ENCODE data around the gene TTC8.
"Not testable (repeated sequence)": the region's sequence is repeated elsewhere in the genome, so short reads cannot be mapped to it uniquely, and the experiment has no call there.

The TTC8 gene

DNA sequence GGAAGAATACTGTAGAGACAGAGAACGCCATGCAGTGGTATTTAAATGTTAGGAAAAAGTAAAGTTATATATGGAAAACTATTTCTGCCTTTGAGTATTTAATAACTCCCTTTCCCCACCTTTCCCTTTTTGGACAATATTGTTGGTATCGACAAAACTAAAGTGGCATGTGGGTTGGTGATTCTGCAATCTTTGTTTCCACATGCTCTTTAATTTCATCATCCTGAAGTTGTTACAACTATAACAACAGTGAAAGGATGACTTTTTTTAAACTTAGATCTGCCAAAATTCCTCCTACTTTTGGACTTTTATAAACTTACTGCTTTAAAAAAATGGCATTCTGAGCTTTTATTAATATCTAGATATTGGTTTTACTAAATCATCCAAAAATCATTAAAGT, 25.3 kb downstream of the TTC8 start:
- no peak for TF ChIP-seq ZNF274 (IDR thresholded peaks at IDR 0.05; ENCODE audit: low read depth, low read length)
- no peak for TF ChIP-seq SUZ12 (IDR thresholded peaks at IDR 0.05; ENCODE audit: extremely low read depth, insufficient read depth, insufficient read length)
- TF ChIP-seq YY1 (IDR thresholded peaks at IDR 0.05; ENCODE audit: insufficient read depth, insufficient read length) = no peak

DNA sequence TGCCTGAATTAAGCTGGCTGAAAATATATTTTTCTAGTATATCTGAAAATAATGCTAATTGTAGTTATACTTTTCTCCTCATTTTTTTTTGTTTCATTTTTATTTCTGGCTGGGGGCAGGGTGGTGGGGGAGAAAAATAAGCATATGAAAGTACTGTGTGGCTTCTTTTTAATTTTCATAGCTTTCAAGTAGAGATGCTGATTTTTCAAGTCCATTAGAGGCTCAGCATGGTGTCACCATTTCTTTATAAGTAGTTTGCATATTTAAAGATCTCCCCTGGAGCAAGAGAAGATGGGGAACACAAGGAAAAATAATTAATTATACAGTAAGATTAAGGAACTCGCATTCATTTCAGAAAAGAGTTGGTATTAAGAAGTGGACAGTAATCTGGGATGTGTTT, 27.1 kb downstream of the TTC8 start:
- Histone ChIP-seq H3K4me3 (ENCODE audit: insufficient read length, low read depth) (no peak overlapping the region), H3K9ac (ENCODE audit: insufficient read length, low read depth) (no peak overlapping the region), H3K9me3 (ENCODE audit: insufficient read depth, low read length) (no peaks in the 10 kb centered on the region; the same call in 1 of the 2 replicates), H3K4me1 (ENCODE audit: insufficient read depth, insufficient read length) (no peaks in the 10 kb centered on the region), H3K36me3 (ENCODE audit: insufficient read depth, insufficient read length, low read length) (peaks cover 5% of the 10 kb centered on the region), H3K27me3 (ENCODE audit: insufficient read depth, insufficient read length) (no peaks in the 10 kb centered on the region)
- TF ChIP-seq YY1 (IDR thresholded peaks at IDR 0.05; ENCODE audit: insufficient read depth, insufficient read length) (no peak), ZNF274 (IDR thresholded peaks at IDR 0.05; ENCODE audit: low read depth, low read length) (no peak)
- no peak for DNase-seq (ENCODE audit: low read depth, low spot score)

More for the DNA sequence above, 25.3 kb downstream of the TTC8 start:
- H3K4me3 ChIP-seq (ENCODE audit: insufficient read length, low read depth) = no peak overlapping the region
- no peaks in the 10 kb centered on the region for H3K4me1 ChIP-seq (ENCODE audit: insufficient read depth, insufficient read length)
- H3K36me3 ChIP-seq (ENCODE audit: insufficient read depth, insufficient read length, low read length) = peaks cover 6% of the 10 kb centered on the region
- no peak for DNase-seq (ENCODE audit: low read depth, low spot score)
- no peak overlapping the region for H3K9ac ChIP-seq (ENCODE audit: insufficient read length, low read depth)
- H3K27me3 ChIP-seq (ENCODE audit: insufficient read depth, insufficient read length) = no peaks in the 10 kb centered on the region
- H3K9me3 ChIP-seq (ENCODE audit: insufficient read depth, low read length) = no peaks in the 10 kb centered on the region; the same call in 1 of the 2 replicates

DNA sequence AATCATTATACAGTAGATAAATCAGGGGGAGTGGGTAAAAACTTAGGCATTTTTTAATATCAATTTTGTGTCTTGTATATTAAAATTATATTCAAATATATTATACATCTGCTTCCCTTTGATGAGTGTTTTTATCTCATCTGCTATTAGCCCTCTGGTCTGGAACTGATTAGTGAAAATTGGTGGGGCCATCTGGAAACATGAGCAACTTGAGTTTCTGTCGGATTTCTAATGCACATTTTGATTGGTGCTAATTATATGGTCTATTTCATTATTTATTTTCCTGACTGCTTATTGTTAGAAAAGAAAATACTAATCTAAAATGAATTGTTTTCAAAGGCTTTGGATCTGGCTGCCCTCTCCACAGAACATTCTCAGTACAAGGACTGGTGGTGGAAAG, 28.2 kb downstream of the TTC8 start:
- H3K9ac ChIP-seq (ENCODE audit: insufficient read length, low read depth) = no peak overlapping the region
- no peak for DNase-seq (ENCODE audit: low read depth, low spot score)
- no peaks in the 10 kb centered on the region; the same call in 1 of the 2 replicates for H3K9me3 ChIP-seq (ENCODE audit: insufficient read depth, low read length)
- H3K27me3 ChIP-seq (ENCODE audit: insufficient read depth, insufficient read length) = no peaks in the 10 kb centered on the region
- no peaks in the 10 kb centered on the region for H3K4me1 ChIP-seq (ENCODE audit: insufficient read depth, insufficient read length)
- H3K4me3 ChIP-seq (ENCODE audit: insufficient read length, low read depth) = no peak overlapping the region
- peaks cover 6% of the 10 kb centered on the region for H3K36me3 ChIP-seq (ENCODE audit: insufficient read depth, insufficient read length, low read length)
- TF ChIP-seq SUZ12 (IDR thresholded peaks at IDR 0.05; ENCODE audit: extremely low read depth, insufficient read depth, insufficient read length) = no peak
- TF ChIP-seq YY1 (IDR thresholded peaks at IDR 0.05; ENCODE audit: insufficient read depth, insufficient read length) = no peak
- TF ChIP-seq ZNF274 (IDR thresholded peaks at IDR 0.05; ENCODE audit: low read depth, low read length) = no peak

DNA sequence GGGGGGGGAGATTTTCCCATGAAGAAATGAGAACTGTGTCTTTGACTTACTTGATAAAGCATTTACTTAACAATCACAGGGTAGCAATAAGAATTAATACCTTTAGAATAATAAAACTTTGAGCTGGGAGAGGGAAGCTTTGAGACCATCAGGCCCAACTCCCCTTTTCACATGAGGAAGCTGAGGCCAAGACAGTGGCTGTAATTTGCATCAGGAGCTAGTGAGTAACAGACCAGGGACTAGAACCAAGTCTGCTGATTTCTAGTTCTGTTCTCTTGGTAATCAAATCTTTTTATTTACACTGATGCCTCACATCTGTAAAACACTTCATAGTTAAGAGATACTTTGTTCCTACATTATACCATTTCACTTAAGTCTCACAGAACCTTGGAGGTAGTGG, 28.7 kb downstream of the TTC8 start:
- H3K9me3 ChIP-seq (ENCODE audit: insufficient read depth, low read length) = no peaks in the 10 kb centered on the region; the same call in 1 of the 2 replicates
- H3K4me1 ChIP-seq (ENCODE audit: insufficient read depth, insufficient read length) = no peaks in the 10 kb centered on the region
- TF ChIP-seq SUZ12 (IDR thresholded peaks at IDR 0.05; ENCODE audit: extremely low read depth, insufficient read depth, insufficient read length) = no peak
- H3K9ac ChIP-seq (ENCODE audit: insufficient read length, low read depth) = no peak overlapping the region
- no peak for DNase-seq (ENCODE audit: low read depth, low spot score)
- no peak overlapping the region for H3K4me3 ChIP-seq (ENCODE audit: insufficient read length, low read depth)
- no peaks in the 10 kb centered on the region for H3K27me3 ChIP-seq (ENCODE audit: insufficient read depth, insufficient read length)
- peaks cover 8% of the 10 kb centered on the region for H3K36me3 ChIP-seq (ENCODE audit: insufficient read depth, insufficient read length, low read length)

DNA sequence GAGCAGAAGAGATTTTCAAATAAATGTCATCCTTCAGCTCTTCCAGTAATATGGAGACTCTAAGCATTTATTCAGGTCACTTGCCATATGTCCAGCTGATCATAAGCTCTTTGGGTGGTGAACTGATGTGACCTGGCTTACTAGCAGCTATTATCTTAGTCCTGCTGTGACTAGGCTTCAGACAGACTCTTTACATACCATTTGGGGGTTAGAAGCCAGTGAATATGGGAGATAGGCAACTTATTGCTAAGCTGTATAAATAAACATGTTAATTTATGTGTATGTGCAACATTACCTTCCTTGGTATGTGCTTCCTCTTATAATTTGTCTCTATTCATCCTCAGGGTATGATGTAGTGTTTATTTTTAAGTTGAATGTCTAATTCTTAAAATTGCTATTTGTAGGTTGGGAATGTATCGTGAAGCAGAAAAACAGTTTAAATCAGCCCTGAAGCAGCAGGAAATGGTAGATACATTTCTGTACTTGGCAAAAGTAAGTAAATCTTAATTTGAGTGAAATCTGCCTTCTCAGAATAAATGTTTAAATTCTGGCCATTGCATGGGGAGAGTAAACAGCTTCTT, 32.4 kb downstream of the TTC8 start:
- Histone ChIP-seq H3K36me3 (ENCODE audit: insufficient read depth, insufficient read length, low read length) (peaks cover 12% of the 10 kb centered on the region), H3K9ac (ENCODE audit: insufficient read length, low read depth) (no peak overlapping the region), H3K9me3 (ENCODE audit: insufficient read depth, low read length) (no peaks in the 10 kb centered on the region), H3K4me3 (ENCODE audit: insufficient read length, low read depth) (no peak overlapping the region), H3K4me1 (ENCODE audit: insufficient read depth, insufficient read length) (no peaks in the 10 kb centered on the region), H3K27me3 (ENCODE audit: insufficient read depth, insufficient read length) (no peaks in the 10 kb centered on the region)
- no peak for DNase-seq (ENCODE audit: low read depth, low spot score)
- TF ChIP-seq YY1 (IDR thresholded peaks at IDR 0.05; ENCODE audit: insufficient read depth, insufficient read length) = no peak
- no peak for TF ChIP-seq SUZ12 (IDR thresholded peaks at IDR 0.05; ENCODE audit: extremely low read depth, insufficient read depth, insufficient read length)
- TF ChIP-seq ZNF274 (IDR thresholded peaks at IDR 0.05; ENCODE audit: low read depth, low read length) = no peak

DNA sequence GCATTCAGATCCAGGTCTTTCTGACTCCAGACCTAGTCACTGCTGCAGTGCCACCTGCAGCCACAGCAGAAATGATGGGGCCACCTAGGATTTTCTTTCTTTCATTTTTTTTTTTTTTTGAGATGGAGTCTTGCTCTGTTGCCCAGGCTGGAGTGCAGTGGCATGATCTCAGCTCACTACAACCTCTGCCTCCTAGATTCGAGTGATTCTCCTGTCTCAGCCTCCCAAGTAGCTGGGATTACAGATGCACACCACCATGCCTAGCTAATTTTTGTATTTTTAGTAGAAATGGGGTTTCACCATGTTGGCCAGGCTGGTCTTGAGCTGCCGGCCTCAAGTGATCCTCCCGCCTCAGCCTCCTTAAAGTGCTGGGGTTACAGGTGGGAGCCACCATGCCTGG, 33.4 kb downstream of the TTC8 start:
- H3K36me3 ChIP-seq (ENCODE audit: insufficient read depth, insufficient read length, low read length) = peaks cover 12% of the 10 kb centered on the region
- not testable (repeated sequence) for H3K4me1 ChIP-seq (ENCODE audit: insufficient read depth, insufficient read length); H3K9me3 ChIP-seq (ENCODE audit: insufficient read depth, low read length); H3K9ac ChIP-seq (ENCODE audit: insufficient read length, low read depth); H3K4me3 ChIP-seq (ENCODE audit: insufficient read length, low read depth); H3K27me3 ChIP-seq (ENCODE audit: insufficient read depth, insufficient read length); DNase-seq (ENCODE audit: low read depth, low spot score)

DNA sequence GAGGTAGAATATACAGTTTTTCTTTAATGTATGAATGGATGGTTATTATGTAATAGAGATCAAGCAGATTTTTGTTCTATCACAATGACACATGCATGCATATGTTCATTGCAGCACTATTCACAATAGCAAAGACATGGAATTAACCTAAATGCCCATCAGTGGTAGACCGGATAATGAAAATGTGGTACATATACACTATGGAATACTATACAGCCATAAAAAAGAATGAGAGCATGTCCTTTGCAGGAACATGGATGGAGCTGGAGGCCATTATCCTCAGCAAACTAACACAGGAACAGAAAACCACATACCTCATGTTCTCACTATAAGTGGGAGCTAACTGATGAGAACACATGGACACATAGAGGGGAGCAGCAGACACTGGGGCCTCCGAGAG, 34.7 kb downstream of the TTC8 start:
- H3K27me3 ChIP-seq (ENCODE audit: insufficient read depth, insufficient read length); DNase-seq (ENCODE audit: low read depth, low spot score); H3K9ac ChIP-seq (ENCODE audit: insufficient read length, low read depth); H3K9me3 ChIP-seq (ENCODE audit: insufficient read depth, low read length); H3K4me1 ChIP-seq (ENCODE audit: insufficient read depth, insufficient read length); H3K4me3 ChIP-seq (ENCODE audit: insufficient read length, low read depth): not testable (repeated sequence)
- peaks cover 12% of the 10 kb centered on the region for H3K36me3 ChIP-seq (ENCODE audit: insufficient read depth, insufficient read length, low read length)

DNA sequence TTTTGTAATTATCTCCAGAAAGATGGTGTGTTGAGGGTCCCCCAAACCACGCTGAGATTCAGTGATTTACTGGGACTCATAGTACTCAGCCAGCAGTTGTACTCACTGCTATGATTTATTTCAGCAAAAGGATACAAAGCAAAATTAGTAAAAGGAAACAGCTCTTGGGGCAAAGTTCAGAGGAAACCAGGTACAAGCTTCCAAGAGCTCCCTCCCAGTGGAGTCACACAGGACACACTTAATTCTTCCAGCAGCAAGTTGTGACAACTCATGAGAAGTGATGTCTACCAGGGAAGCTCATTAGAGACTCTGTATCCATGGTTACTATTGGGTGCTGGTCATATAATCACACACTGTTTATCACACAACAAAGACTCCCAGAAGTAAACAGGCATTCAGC, 38.7 kb downstream of the TTC8 start:
- TF ChIP-seq YY1 (IDR thresholded peaks at IDR 0.05; ENCODE audit: insufficient read depth, insufficient read length) = no peak
- Histone ChIP-seq H3K27me3 (ENCODE audit: insufficient read depth, insufficient read length) (no peaks in the 10 kb centered on the region), H3K4me3 (ENCODE audit: insufficient read length, low read depth) (no peak overlapping the region), H3K36me3 (ENCODE audit: insufficient read depth, insufficient read length, low read length) (peaks cover 7% of the 10 kb centered on the region), H3K9ac (ENCODE audit: insufficient read length, low read depth) (no peak overlapping the region), H3K4me1 (ENCODE audit: insufficient read depth, insufficient read length) (no peaks in the 10 kb centered on the region), H3K9me3 (ENCODE audit: insufficient read depth, low read length) (no peaks in the 10 kb centered on the region)
- DNase-seq (ENCODE audit: low read depth, low spot score) = no peak
